ENCODE results near the gene TENM4. TPM values are rescaled to one million over a fixed set of nuclear protein-coding genes. Genes with fewer than 3 reads are reported as not detected.

The TENM4 gene
- polyA plus RNA-seq, 2 of the 4 experiments (the other 2 are of a cell fraction), result 0.06 to 0.31 TPM

- no peak overlapping the region for H3K4me3 ChIP-seq
- no peak overlapping the region for H3K4me2 ChIP-seq
- FAIRE-seq (no peak), ATAC-seq (no peak), DNase-seq (ENCODE audit: low read depth in 1 of 2, low spot score in 1 of 2) (no peak)
- no peak for TF ChIP-seq ESRRA (IDR thresholded peaks at IDR 0.05; ENCODE audit: borderline replicate concordance, low read length)
- TF ChIP-seq JUNB (IDR thresholded peaks at IDR 0.05), result no peak
- TF ChIP-seq, protein P1, sequence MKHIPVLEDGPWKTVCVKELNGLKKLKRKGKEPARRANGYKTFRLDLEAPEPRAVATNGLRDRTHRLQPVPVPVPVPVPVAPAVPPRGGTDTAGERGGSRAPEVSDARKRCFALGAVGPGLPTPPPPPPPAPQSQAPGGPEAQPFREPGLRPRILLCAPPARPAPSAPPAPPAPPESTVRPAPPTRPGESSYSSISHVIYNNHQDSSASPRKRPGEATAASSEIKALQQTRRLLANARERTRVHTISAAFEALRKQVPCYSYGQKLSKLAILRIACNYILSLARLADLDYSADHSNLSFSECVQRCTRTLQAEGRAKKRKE (CRISPR knock-in tag; IDR thresholded peaks at IDR 0.05; ENCODE audit: low read depth), result no peak
- TF ChIP-seq BHLHE40 (IDR thresholded peaks at IDR 0.05; ENCODE audit: low read depth, low read length), result no peak
- no peak for TF ChIP-seq MAFK (IDR thresholded peaks at IDR 0.05; ENCODE audit: partially characterized antibody)
- CTCF ChIA-PET, result no interaction called here
- WGBS (ENCODE audit: missing lambda C conversion rate), result 65% methylated on average over 4 of the region's 4 CpGs
- H3K4me1 ChIP-seq, result 0 out of 3 replicates have a peak, but pooled peaks cover 3% of the 10 kb centered on the region
- POLR2A ChIA-PET, result no interaction called here
- no peak overlapping the region for H3K27ac ChIP-seq
- no peaks in the 10 kb centered on the region for H3K9me3 ChIP-seq
These were observed 531.4 kb downstream of the TENM4 start for GRCh38 chr11:78909386-78909785.

DNA sequence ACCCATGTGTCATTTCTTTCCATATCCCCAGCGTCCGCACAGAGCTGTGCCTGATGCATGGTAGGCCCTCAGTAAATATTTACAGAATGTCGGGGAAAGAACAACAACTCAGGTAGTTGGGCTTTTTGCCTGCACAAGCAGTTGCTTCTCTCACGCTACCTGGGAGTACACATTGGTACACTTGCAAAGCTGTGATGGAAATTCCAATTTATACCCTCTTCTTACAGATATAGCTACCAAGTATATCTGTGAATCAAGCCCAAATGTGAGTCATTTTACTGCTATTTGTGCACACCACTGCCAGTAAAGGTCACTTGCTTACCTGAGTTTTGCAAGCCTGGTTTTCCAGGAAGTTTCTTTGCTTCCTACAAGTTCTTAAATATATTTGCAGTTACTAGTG, 533.2 kb downstream of the TENM4 start:
- TF ChIP-seq HOXA7 (CRISPR knock-in tag; IDR thresholded peaks at IDR 0.05) (no peak), RFX5 (IDR thresholded peaks at IDR 0.05) (no peak), RARB (CRISPR knock-in tag; IDR thresholded peaks at IDR 0.05) (no peak), SMC3 (IDR thresholded peaks at IDR 0.05) (no peak), POLR2AphosphoS2 (conservative IDR thresholded peaks at IDR 0.05; ENCODE audit: low read length) (no peak), HOXB5 (CRISPR knock-in tag; IDR thresholded peaks at IDR 0.05) (no peak), GATA3 (IDR thresholded peaks at IDR 0.05; ENCODE audit: borderline replicate concordance) (no peak), CBX2 (IDR thresholded peaks at IDR 0.05; ENCODE audit: borderline replicate concordance, low read depth) (no peak), EP300 (IDR thresholded peaks at IDR 0.05) (no peak), RNF2 (IDR thresholded peaks at IDR 0.05; ENCODE audit: borderline replicate concordance, low read depth) (no peak), CTCF (IDR thresholded peaks at IDR 0.05) (no peak), TP53 (CRISPR knock-in tag; IDR thresholded peaks at IDR 0.05) (no peak), CHD2 (IDR thresholded peaks at IDR 0.05; ENCODE audit: low read length, partially characterized antibody) (no peak), PHF8 (IDR thresholded peaks at IDR 0.05; ENCODE audit: borderline replicate concordance, low read depth) (no peak), EHF (CRISPR knock-in tag; IDR thresholded peaks at IDR 0.05) (no peak), HES2 (IDR thresholded peaks at IDR 0.05) (no peak), HOXB13 (CRISPR knock-in tag; IDR thresholded peaks at IDR 0.05; ENCODE audit: low read depth) (no peak)
- TF ChIP-seq, protein P2, sequence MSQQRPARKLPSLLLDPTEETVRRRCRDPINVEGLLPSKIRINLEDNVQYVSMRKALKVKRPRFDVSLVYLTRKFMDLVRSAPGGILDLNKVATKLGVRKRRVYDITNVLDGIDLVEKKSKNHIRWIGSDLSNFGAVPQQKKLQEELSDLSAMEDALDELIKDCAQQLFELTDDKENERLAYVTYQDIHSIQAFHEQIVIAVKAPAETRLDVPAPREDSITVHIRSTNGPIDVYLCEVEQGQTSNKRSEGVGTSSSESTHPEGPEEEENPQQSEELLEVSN (IDR thresholded peaks at IDR 0.05; ENCODE audit: borderline replicate concordance, low read depth), result no peak
- TF ChIP-seq, protein P3, sequence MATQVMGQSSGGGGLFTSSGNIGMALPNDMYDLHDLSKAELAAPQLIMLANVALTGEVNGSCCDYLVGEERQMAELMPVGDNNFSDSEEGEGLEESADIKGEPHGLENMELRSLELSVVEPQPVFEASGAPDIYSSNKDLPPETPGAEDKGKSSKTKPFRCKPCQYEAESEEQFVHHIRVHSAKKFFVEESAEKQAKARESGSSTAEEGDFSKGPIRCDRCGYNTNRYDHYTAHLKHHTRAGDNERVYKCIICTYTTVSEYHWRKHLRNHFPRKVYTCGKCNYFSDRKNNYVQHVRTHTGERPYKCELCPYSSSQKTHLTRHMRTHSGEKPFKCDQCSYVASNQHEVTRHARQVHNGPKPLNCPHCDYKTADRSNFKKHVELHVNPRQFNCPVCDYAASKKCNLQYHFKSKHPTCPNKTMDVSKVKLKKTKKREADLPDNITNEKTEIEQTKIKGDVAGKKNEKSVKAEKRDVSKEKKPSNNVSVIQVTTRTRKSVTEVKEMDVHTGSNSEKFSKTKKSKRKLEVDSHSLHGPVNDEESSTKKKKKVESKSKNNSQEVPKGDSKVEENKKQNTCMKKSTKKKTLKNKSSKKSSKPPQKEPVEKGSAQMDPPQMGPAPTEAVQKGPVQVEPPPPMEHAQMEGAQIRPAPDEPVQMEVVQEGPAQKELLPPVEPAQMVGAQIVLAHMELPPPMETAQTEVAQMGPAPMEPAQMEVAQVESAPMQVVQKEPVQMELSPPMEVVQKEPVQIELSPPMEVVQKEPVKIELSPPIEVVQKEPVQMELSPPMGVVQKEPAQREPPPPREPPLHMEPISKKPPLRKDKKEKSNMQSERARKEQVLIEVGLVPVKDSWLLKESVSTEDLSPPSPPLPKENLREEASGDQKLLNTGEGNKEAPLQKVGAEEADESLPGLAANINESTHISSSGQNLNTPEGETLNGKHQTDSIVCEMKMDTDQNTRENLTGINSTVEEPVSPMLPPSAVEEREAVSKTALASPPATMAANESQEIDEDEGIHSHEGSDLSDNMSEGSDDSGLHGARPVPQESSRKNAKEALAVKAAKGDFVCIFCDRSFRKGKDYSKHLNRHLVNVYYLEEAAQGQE (IDR thresholded peaks at IDR 0.05), result no peak
- Histone ChIP-seq H3K4me3 (no peak overlapping the region), H3K9me3 (no peaks in the 10 kb centered on the region), H3K27ac (no peak overlapping the region), H3K4me2 (no peak overlapping the region), H3K4me1 (0 out of 3 replicates have a peak, but pooled peaks cover 3% of the 10 kb centered on the region)
- FAIRE-seq (no peak), ATAC-seq (no peak), DNase-seq (ENCODE audit: low read depth in 1 of 2, low spot score in 1 of 2) (no peak)
- ChIA-PET POLR2A (no interaction called here), CTCF (interaction anchor here (1.2 kb wide), 1 partner anchor 10 kb away, joined by 3 read pairs; no protein-coding TSS in a partner anchor)
- 47% methylated on average over 4 of the region's 4 CpGs for whole genome bisulfite sequencing (ENCODE audit: missing lambda C conversion rate)
